HG02678 (cell line): Measurements from ENCODE around the gene DSCAM.
"Not testable (repeated sequence)": the region's sequence is repeated elsewhere in the genome, so short reads cannot be mapped to it uniquely, and the experiment has no call there.

ENCODE experiments used
- ATAC-seq: cut with Tn5 transposase; IDR thresholded peaks from one replicate; pipeline ENCODE4 v1.9.1; 2021; ENCODE audit warnings: mild to moderate bottlenecking, moderate library complexity; ENCODE audit not compliant: unreplicated experiment

DSCAM gene

GRCh38 chr21:40271164-40271563, 575.8 kb downstream of the DSCAM start:
- no peak for ATAC-seq

- ATAC-seq: no peak
These were observed 576.9 kb downstream of the DSCAM start for GRCh38 chr21:40270047-40270446.

DNA sequence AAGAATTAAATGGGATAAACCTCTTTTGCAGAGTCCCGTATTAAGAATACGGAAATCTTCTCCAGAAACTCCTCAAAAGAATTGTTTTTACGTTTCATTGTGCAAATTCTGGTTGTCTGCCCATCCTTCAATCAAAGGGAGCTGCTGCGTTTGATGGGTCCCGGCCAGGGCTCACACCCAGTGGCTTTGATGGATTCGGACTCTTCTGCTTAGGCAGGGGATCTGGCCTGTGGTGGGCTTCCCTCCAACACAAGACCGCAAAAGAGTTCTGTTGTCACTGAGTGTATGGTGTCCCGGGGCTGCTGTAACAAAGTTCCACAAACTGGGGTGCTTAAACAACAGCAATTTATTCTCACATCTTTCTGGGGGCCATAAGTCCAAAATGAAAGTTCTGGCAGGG, 577.7 kb downstream of the DSCAM start:
- no peak for ATAC-seq

GRCh38 chr21:40258456-40258855, 588.5 kb downstream of the DSCAM start:
- ATAC-seq: not testable (repeated sequence)

DNA sequence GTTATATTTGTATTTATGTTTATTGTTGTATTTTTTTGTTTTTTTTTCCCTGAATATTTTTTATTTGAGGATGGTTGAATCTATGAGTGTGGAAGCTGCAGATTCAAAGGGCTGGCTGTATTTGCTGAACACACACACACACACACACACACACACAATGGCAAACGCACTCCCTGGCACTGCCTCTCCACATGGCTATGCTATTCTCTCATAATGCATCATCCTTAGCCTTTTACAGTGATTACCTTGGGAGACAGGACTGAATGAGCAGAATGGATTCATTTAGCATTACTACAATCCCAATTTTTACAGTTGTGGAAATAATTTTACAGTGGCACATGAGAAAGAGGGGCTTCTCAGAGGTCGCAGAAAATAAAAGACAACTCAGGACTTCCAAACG, 589.6 kb downstream of the DSCAM start:
- ATAC-seq: no peak

- no peak for ATAC-seq
These were observed 591.2 kb downstream of the DSCAM start for GRCh38 chr21:40255518-40256444.

DNA sequence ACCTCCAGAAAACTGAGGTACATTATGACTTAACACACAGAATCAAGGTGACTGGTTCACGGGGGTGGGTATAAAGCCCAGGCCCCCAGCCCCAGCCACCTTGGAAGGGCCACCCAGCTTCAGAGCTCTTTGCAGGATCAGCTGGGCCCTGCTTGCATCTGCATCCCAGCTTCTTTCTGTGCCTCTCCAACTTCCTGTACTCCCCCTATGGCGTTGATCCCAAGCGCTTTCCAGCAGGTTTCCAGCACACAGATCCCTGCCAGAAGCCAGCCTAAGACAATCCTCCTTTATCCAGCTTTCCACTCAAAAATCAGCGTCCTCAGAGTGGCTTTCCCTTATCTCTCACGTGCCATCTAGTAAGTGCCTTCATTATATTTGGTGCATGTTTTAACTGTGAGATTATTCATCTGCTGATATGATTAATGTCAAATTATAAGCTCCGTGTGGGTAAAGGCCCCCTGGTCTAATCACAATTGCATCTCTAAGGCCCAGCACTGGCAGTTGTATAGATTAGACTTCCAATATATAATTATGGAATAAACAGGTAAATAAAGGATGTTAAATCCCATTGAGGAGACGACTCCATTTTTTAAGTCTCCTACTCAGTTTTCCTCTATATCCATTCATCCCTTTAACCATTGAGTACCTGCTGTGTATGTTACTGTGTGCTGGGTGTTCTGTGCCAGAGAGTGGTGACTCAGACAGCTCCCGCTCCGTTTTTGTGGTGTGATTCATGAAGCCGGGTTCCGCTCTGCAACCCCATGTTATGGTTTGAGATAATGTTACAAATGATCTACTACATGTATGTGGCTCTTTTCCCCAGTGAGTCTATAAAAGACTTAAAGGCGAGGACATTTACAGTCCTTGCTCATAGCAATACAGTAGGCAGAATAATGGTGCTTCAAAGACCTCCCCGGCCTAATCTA, 592.2 kb downstream of the DSCAM start:
- no peak for ATAC-seq

DNA sequence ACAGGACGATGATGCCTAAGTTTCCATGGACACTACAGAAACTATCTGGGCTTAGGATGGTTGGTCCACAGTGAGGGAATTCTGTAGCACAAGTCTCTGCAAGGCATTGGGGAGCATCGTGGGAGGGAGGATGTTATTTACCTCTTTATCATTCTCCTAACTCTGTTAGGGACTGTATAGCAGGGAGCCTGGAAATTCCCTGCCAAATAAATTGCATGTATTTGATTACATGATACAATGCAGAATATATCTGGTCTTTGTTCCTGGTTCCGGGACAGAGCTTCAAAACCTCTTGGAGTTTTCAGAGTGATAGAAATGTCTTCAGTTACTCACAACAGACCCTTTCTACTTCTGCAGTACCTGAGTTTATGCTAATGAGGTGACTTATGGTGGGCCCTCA, 593.8 kb downstream of the DSCAM start:
- ATAC-seq: no peak

- no peak for ATAC-seq
These were observed 596.3 kb downstream of the DSCAM start for GRCh38 chr21:40250514-40251294.

- no peak for ATAC-seq
These were observed 602.0 kb downstream of the DSCAM start for GRCh38 chr21:40244981-40245380.

DNA sequence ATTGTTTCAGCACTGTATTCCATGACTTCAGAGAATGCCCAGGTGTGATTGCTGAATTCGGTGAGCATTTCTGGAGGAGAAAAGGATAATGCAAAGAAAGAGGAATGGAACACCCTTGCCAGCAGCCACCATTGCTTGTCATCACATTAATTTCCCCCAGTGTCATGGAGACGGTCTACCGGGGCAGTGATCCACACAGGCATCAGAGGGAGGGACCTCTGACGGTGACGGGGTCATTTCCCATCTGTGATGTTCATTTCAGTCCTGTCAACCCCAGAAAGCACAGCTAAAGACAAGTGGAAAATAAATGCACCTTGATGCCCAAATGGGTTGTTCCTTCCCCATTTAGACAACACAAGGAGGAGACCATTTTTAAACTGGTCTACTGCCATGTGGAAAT, 603.3 kb downstream of the DSCAM start:
- no peak for ATAC-seq

- no peak for ATAC-seq
These were observed 604.2 kb downstream of the DSCAM start for GRCh38 chr21:40242586-40243265.

DNA sequence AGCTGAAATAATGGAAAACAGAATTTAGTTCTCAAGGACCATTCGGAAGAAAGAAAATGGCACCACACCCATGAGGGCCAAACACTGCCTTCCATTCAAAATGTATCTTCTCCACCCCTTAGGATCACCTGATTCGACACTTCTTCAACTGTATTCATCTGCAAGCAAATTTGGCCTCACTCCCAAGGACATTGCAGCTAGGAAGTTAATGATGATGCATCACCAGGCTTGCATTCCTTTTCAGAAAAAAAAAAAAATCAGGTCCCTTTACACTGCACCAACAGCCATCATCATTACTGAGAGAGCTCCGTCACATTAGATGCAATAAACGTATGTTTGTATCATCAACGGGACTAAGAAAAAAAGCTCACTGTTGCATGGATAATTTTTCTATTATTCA, 611.4 kb downstream of the DSCAM start:
- ATAC-seq: no peak

GRCh38 chr21:40231979-40232378, 615.0 kb downstream of the DSCAM start:
- ATAC-seq: no peak

- no peak for ATAC-seq
These were observed 619.9 kb downstream of the DSCAM start for GRCh38 chr21:40227096-40227495.

DNA sequence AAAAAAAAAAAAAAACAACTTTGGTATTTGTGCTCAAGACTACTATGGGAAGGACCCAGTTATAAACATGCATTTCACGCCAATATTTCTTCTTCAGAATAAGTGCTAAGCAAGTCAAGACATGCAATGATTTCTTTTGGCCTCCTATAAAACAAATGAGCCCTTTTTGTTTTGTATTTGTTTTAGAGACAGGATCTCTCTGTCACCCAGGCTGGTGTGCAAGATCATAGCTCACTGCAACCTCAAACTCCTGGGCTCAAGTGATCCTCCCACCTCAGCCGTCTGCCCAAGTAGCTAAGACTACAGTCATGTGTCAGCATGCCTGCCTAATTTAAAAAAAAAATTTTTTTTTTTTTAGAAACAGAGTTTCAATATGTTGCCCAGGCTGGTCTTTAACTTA, 631.0 kb downstream of the DSCAM start:
- no peak for ATAC-seq

GRCh38 chr21:40210251-40210650, 636.7 kb downstream of the DSCAM start:
- ATAC-seq: no peak

GRCh38 chr21:40208948-40209345, 638.0 kb downstream of the DSCAM start:
- no peak for ATAC-seq

- no peak for ATAC-seq
These were observed 638.6 kb downstream of the DSCAM start for GRCh38 chr21:40208206-40208947.

GRCh38 chr21:40200946-40201345, 646.0 kb downstream of the DSCAM start:
- ATAC-seq: no peak
